Measurements from ENCODE around the gene MAPK10. TPM values are rescaled to one million over a fixed set of nuclear protein-coding genes. Genes with fewer than 3 reads are reported as not detected.

Gene MAPK10
- total and polyA plus RNA-seq, 4 donors = 0.82 to 3.6 (median 2.3) TPM

DNA sequence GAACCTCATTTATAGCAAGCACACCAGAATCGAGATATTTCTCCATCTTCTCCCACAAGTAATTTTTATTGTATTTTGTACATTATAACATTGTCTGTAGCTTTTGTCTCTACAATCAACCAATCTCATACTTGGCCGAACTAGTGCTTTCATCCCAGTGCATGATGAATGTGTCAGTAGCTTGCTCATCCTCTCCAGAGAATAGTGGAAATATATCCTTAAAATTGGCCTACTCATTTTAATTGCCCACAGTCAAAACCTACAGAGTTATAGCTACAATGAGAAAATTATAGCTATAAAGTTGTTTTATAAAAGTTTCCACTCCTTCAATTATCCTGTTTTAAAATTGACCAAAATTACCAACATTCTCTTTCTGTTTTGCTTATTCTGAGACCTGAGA, 103.8 kb downstream of the MAPK10 start:
- Histone ChIP-seq H3K9ac (ENCODE audit: low read depth in 1 of 2, low read length in 2 of 2) (no peak overlapping the region), H3K27ac (ENCODE audit: low read depth in 1 of 2, low read length in 2 of 2) (no peak overlapping the region), H3K36me3 (ENCODE audit: control insufficient read depth in 4 of 4, insufficient read depth in 3 of 4, low read depth in 1 of 4, low read length in 3 of 4) (no peaks in the 10 kb centered on the region), H3K9me3 (ENCODE audit: control insufficient read depth in 4 of 4, low read length in 3 of 4) (peaks cover 0 to 3% (median 0%) of the 10 kb centered on the region in 4 donors), H3K27me3 (ENCODE audit: control insufficient read depth in 4 of 4, insufficient read depth in 4 of 4, low read length in 3 of 4) (peaks cover 0 to 2% (median 0%) of the 10 kb centered on the region in 4 donors), H3K4me3 (ENCODE audit: low read depth in 1 of 3, low read length in 3 of 3) (no peak overlapping the region), H3K4me1 (ENCODE audit: control insufficient read depth in 4 of 4, insufficient read depth in 4 of 4, low read length in 3 of 4) (no peaks in the 10 kb centered on the region)
- DNase-seq (ENCODE audit: low spot score) = no peak
- TF ChIP-seq EGR1 (IDR thresholded peaks at IDR 0.05; ENCODE audit: low read depth in 2 of 2) (no peak), SP1 (IDR thresholded peaks at IDR 0.05) (no peak), FOXA2 (IDR thresholded peaks at IDR 0.05) (no peak), MAX (IDR thresholded peaks at IDR 0.05) (no peak), HNF4A (conservative IDR thresholded peaks at IDR 0.05) (no peak), RAD21 (IDR thresholded peaks at IDR 0.05) (no peak), NR2F2 (IDR thresholded peaks at IDR 0.05) (no peak), TAF1 (conservative IDR thresholded peaks at IDR 0.05) (no peak), JUND (IDR thresholded peaks at IDR 0.05) (no peak), GABPA (IDR thresholded peaks at IDR 0.05 in 1 of 2, conservative IDR thresholded peaks at IDR 0.05 in 1 of 2) (no peak)
- TF ChIP-seq, protein P1, sequence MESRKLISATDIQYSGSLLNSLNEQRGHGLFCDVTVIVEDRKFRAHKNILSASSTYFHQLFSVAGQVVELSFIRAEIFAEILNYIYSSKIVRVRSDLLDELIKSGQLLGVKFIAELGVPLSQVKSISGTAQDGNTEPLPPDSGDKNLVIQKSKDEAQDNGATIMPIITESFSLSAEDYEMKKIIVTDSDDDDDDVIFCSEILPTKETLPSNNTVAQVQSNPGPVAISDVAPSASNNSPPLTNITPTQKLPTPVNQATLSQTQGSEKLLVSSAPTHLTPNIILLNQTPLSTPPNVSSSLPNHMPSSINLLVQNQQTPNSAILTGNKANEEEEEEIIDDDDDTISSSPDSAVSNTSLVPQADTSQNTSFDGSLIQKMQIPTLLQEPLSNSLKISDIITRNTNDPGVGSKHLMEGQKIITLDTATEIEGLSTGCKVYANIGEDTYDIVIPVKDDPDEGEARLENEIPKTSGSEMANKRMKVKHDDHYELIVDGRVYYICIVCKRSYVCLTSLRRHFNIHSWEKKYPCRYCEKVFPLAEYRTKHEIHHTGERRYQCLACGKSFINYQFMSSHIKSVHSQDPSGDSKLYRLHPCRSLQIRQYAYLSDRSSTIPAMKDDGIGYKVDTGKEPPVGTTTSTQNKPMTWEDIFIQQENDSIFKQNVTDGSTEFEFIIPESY (IDR thresholded peaks at IDR 0.05) = no peak
- 71% methylated on average over 2 of the region's 2 CpGs for whole genome bisulfite sequencing

GRCh38 chr4:86250619-86251018, 109.2 kb downstream of the MAPK10 start:
- Histone ChIP-seq H3K27ac (ENCODE audit: low read depth in 1 of 2, low read length in 2 of 2) (no peak overlapping the region), H3K4me1 (ENCODE audit: control insufficient read depth in 4 of 4, insufficient read depth in 4 of 4, low read length in 3 of 4) (no peaks in the 10 kb centered on the region), H3K9me3 (ENCODE audit: control insufficient read depth in 4 of 4, low read length in 3 of 4) (peaks cover 0 to 3% (median 2%) of the 10 kb centered on the region in 4 donors), H3K27me3 (ENCODE audit: control insufficient read depth in 4 of 4, insufficient read depth in 4 of 4, low read length in 3 of 4) (peaks cover 0 to 2% (median 0%) of the 10 kb centered on the region in 4 donors), H3K4me3 (ENCODE audit: low read depth in 1 of 3, low read length in 3 of 3) (no peak overlapping the region), H3K36me3 (ENCODE audit: control insufficient read depth in 4 of 4, insufficient read depth in 3 of 4, low read depth in 1 of 4, low read length in 3 of 4) (no peaks in the 10 kb centered on the region), H3K9ac (ENCODE audit: low read depth in 1 of 2, low read length in 2 of 2) (no peak overlapping the region)
- TF ChIP-seq EGR1 (IDR thresholded peaks at IDR 0.05; ENCODE audit: low read depth in 2 of 2) (no peak), JUND (IDR thresholded peaks at IDR 0.05) (no peak), CTCF (IDR thresholded peaks at IDR 0.05; ENCODE audit: low read depth, low read length, missing input control) (no peak)
- DNase-seq (ENCODE audit: low spot score) = no peak
- 61% methylated on average over 1 of the region's 1 CpG for WGBS

DNA sequence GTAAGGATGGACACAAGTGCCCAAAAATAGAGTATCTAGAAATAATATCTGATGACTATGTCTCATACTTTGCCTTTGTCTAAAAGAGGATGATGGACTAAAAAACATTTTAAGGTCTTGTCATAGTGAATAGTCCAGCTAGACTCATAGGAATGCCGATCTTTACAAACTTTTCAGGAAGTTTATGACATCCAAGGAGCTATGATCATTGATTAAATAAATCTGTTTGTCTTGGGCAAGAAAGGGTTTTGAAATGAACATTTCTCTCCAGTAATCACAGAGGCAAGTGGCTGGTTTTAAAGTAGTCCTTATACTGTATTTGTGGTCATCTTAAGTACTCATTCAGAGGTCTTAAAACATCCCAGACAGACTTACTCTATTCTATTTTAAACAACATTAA, 109.8 kb downstream of the MAPK10 start:
- peaks cover 0 to 3% (median 0%) of the 10 kb centered on the region in 4 donors for H3K9me3 ChIP-seq (ENCODE audit: control insufficient read depth in 4 of 4, low read length in 3 of 4)
- TF ChIP-seq FOXA2 (IDR thresholded peaks at IDR 0.05) = no peak

More for the DNA sequence above, 109.8 kb downstream of the MAPK10 start:
- H3K9ac ChIP-seq (ENCODE audit: low read depth in 1 of 2, low read length in 2 of 2) = no peak overlapping the region
- H3K4me1 ChIP-seq (ENCODE audit: control insufficient read depth in 4 of 4, insufficient read depth in 4 of 4, low read length in 3 of 4) = no peaks in the 10 kb centered on the region
- H3K27me3 ChIP-seq (ENCODE audit: control insufficient read depth in 4 of 4, insufficient read depth in 4 of 4, low read length in 3 of 4) = peaks cover 0 to 2% (median 0%) of the 10 kb centered on the region in 4 donors
- H3K4me3 ChIP-seq (ENCODE audit: low read depth in 1 of 3, low read length in 3 of 3) = no peak overlapping the region
- 74% methylated on average over 1 of the region's 1 CpG for WGBS
- no peaks in the 10 kb centered on the region for H3K36me3 ChIP-seq (ENCODE audit: control insufficient read depth in 4 of 4, insufficient read depth in 3 of 4, low read depth in 1 of 4, low read length in 3 of 4)
- DNase-seq (ENCODE audit: low spot score) = no peak
- H3K27ac ChIP-seq (ENCODE audit: low read depth in 1 of 2, low read length in 2 of 2) = no peak overlapping the region

All from liver (tissue), 9 donors.